CD4-positive, alpha-beta T cell treated with Interleukin-4 for 1 hour (primary cell): ENCODE data around the gene TNFRSF1A.

Experiments used
- DNase-seq, 2 donors: peaks; one replicate each; pipeline ENCODE4 v3.0.0-alpha.2; 2020 to 2022

TNFRSF1A gene

DNA sequence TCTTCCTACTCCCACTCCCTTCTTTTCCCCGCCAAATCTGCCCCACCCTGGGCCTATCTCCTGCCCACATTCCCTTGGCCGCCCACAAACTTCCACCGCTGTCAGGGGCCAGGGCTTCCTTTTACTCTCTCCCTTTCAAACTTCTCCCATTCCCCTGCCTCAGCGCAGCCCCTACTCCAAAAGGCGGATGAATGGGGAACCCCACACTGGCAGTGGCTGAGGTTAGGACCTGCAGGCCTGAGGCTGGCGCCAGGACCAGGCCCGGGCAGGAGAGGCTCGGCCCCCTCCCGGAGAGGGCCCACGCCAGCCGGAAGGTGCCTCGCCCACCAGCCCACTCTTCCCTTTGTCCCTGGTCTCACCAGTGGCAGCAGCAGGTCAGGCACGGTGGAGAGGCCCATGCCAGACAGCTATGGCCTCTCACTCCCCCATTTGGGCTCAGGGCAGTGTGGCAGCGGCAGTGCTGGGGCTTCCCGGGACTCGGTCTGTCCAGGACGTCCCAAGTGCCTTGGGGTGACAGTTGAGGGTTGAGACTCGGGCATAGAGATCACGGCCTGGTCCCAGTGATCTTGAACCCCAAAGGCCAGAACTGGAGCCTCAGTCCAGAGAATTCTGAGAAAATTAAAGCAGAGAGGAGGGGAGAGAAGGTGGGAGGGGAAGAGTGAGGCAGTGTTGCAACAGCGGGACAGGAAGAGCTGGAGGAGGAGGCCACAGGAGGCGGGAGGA is at the start of gene TNFRSF1A:
TSS of gene TNFRSF1A (minus strand) at position 660 of the 723 bp plus-strand sequence. CDS start at position 398, 262 bp downstream.
- peak; percentile 49 to 57 for DNase-seq

DNA sequence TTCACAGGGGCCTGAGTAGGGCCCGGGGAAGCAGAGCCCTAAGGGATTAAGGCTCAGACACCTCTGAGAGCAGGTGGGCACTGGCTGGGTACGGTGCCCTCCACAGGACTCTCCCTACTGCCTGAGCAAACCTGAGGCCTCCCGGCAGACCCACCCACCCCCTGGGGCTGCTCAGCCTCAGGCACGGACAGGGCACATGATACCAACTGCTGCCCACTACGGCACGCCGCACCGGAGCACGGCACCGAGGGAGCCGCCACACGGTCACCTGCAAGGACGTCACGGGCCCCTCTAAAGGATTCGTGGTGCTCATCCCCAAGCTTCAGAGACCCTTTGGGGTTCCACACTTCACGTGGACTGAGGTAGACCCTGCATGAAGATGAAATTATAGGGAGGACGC is 49.1 kb upstream of the TNFRSF1A start:
- DNase-seq, result no peak

DNA sequence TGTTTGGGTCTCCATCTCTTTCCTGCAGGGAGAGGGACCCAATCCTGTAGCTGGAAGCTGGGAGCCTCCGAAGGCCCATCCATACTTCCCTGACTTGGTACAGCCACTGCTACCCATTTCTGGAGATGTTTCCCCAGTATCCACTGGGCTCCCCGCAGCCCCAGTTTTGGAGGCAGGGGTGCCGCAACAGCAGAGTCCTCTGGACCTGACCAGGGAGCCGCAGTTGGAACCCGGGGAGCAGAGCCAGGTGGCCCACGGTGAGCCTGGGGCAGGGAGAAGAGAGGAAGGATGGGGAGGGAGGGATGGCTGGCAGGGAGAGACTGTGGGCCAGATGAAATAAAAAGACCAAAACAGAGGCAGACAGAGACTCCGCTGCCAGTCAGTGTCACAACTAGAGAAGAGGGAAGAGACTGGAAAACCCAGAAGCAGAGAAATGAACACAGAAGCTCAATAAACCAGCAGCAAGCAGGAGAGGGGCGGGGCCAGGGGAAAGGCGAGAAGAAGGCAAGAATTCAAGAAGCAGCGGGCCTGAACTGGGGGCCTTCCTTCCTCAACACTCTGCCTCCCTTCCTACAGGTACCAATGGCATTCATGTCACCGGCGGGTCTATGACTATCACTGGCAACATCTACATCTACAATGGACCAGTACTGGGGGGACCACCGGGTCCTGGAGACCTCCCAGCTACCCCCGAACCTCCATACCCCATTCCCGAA is 48.4 kb upstream of the TNFRSF1A start:
- no peak for DNase-seq

DNA sequence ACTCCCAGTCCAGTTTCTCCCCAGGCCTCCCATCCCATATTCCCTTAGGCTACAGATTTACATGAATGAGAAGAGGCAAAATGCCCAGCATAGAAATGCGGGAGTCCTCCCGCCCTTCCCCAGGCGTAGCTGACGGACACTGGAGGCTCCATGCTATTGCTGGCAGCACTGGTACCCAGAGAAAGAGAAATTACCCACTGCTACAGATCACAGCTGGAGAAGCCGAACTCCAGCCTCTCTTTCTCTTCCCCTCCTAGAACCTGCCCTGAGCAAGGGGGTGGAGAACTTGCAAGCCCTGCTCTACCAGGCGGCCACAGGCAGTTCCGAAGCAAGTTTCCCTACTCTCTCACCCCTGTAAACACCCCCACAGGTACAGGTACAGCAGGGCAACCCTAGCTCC is 45.7 kb upstream of the TNFRSF1A start:
- no peak for DNase-seq

DNA sequence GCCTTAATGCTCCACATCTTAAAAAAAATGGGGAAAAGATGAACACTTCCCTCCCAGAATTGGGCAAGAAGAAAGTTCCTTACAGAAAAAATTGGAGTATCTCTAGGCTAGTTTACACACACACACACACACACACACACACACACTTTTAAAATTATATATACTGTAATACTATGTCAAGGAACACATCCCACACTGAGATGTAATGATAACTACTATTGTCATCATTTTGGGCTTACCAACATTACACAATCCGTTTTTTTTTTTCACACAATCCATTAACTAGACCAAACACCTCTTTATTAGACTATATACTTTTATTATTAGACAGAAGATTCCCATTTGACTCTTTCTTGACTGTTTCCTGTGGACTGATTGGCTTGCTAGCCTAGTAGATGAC is 44.6 kb upstream of the TNFRSF1A start:
- no peak for DNase-seq

DNA sequence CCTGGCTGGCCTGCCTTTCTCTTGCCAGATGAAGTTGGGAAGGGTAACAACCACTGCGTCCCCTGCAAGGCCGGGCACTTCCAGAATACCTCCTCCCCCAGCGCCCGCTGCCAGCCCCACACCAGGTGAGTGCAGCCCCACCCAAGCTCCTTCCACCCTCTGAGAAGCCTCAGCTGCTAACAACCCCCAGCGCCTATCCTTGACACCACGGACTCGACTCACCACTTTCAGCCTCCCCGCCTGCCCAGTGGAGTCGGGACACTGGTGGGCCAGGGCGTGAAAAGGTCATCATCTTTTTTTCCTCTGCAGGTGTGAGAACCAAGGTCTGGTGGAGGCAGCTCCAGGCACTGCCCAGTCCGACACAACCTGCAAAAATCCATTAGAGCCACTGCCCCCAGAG is 44.2 kb upstream of the TNFRSF1A start:
- DNase-seq, result no peak

DNA sequence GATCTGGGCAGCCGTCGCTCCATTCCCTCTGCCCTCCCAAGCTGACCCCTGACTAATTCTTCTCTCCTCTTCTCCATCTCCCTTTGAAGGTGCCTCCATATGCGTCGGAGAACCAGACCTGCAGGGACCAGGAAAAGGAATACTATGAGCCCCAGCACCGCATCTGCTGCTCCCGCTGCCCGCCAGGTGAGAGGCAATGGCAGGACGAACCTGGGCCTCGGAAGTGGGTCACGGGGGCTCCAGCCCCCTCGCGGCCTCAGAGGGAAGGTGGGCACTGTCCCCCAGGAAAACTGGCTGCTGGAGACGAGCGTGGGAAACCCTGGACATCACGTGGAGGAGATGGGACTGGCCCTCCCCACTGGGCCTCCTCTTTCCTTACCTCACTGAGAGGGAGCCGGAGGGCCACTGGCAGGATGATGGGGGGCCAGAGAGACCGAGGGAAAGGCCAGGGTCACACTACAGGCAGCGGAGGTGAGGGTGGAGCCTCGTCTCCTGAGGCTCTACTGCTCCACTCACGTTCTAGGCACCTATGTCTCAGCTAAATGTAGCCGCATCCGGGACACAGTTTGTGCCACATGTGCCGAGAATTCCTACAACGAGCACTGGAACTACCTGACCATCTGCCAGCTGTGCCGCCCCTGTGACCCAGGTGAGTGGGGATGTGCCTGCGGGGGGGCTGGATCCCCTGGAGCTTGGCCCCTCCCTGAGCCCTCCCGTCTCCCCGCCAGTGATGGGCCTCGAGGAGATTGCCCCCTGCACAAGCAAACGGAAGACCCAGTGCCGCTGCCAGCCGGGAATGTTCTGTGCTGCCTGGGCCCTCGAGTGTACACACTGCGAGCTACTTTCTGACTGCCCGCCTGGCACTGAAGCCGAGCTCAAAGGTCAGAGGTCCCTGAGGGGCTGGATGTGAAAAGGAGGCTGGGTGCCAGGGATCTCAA is 42.9 kb upstream of the TNFRSF1A start:
- DNase-seq, result no peak

DNA sequence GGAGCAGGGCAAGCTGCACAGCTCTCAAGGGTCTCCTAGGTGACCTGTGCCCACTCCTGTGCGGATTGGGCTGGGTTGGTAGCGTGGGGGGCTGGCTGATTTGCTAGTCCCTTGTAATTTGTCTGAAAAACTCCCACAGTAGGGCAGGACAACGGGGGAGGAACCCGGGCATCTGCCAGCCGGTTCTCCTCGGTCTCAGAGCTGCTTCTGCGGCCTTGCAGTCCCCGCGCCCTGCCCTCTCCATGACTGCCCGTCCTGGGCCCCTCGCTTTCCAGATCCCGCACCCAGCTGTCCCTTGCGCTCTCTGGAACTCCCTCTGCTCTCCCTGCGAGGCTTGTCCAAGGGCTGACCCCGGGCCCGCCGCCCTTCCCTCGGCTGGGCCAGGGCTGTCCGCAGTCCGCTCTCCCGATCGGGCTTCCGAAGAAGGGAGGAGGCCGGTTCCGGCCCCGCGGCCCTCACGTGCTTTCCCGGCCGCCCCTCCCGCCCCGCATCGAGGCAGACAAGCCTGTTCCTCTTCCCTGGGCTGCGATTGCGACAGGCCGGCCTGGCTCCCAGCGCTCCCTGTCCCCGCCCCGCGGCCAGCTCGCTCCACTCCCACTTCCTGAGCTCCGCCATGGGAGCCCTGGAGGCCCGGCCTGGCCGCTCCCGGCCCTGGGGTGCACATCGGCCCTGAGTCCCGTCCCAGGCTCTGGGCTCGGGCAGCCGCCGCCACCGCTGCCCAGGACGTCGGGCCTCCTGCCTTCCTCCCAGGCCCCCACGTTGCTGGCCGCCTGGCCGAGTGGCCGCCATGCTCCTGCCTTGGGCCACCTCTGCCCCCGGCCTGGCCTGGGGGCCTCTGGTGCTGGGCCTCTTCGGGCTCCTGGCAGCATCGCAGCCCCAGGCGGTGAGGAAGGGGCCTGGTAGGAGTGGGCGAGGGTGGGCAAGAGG is 42.0 kb upstream of the TNFRSF1A start, which contains the start of gene LTBR:
TSS of gene LTBR (plus strand) at position 591 of the 927 bp plus-strand sequence. CDS start at position 788, 197 bp downstream.
- peak; percentile 20 to 78 for DNase-seq

DNA sequence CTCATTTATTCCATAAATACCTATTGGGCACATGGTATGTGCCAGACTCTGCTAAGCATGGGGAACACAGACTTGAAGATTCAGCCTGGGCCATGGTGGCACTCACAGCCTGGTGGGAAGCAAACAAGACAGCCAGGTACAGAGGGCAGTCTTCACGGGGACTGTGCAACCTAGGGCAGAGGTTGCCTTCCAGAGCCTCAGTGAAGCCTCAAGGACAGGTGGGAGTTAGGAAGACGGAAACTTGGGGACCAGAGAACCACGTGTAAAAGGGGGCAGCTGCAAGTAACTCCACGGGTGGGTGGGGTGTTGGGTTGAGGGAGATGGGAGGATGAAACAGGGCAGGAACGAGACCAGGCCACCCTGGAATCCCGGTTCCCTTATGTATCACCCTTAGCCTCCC is 41.1 kb upstream of the TNFRSF1A start:
- DNase-seq, result no peak

DNA sequence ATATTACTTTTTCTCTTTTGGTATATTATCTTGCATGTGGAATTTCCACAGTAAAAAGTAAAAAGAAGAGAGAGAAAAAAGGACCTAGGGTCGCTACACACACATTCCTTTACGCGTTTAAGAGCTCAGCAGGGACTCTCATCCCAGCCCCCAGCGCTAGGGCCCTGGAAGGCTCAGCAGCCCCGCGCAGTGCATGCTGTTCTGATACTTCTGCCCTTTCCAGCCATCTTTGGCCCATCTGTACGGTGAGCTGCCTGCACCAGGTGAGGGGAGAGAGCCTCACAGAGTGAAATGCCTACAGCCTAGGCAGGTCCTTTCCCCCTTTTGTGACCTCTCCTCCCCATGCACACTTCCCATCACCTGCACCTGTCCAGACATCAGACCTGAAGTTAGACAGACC is 40.5 kb upstream of the TNFRSF1A start:
- DNase-seq, result no peak

DNA sequence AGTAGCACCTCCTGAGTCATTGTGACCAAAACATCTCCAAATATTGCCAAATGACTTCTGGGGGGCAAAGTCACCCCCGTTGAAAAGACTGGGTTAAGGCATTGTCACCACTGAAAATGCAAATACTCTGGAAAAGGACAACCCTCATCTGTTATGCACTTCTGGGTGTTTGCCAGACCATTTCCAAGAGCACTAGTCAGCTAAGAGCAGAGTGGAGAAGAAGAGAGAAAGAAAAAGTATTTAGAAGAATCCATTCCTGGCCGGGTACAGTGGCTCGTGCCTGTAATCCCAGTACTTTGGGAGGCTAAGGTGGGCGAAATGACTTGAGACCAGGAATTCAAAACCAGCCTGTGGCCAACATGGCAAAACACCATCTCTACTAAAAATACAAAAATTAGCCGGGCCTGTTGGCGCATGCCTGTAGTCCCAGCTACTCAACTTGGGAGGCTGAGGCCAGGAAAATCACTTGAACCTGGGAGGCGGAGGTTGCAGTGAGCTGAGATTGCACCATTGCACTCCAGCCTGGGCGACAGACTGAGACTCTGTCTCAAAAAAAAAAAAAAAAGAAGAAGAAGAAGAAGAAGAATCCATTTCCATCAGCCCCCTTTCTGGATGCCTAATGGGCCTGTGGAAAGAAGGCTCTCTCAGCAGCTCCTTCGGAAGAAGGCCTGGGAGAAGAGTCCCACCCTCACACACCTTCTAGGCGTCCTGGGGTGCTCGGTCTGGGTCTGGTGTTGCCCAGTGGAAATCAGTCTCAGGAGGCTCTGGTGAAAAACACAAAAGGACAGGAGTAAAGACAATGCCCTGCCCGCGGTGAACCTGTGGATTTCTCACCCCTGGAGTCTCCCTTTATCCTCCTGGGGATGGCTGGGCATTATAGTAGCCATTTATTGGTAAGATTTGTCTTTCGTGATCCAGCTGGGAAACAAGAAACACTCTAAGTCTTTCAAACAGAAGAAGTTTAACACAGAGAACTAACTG is 38.6 kb upstream of the TNFRSF1A start:
- DNase-seq, result no peak

DNA sequence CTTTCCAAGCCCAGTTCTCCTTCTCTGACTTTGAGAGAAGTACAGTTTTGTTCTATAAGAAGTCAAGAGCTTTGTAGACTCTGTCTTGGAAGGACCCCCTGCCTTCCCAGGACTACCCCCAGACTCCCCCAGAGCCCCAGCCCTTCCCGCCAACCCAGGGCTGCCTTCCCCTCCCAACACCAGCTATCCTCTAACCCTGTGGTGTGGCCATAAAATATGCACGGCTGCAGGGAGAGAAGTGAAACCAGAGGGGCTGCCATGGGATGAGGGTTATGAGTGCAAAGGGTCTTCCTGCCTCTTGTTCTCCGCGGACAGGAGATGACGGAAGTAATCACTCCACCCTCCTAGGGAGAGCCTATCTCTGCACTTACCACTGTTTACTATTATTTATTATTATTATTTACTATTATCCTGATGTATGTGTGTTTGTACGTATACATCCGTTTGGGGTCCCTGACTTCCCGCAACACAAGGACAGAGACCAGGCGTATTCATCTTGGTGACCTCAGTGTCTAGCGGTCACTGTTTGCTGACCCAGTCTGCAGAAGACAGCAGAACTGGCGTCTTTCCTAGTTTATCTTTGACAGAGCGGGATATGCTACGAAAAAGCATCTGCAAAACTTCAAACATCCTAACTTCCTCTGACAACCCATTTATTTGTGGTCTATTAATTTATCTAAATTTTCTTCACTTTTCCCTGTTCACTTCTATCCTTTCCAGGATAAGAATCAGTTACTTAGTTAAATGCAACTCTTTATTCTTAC is 37.0 kb upstream of the TNFRSF1A start:
- no peak for DNase-seq

DNA sequence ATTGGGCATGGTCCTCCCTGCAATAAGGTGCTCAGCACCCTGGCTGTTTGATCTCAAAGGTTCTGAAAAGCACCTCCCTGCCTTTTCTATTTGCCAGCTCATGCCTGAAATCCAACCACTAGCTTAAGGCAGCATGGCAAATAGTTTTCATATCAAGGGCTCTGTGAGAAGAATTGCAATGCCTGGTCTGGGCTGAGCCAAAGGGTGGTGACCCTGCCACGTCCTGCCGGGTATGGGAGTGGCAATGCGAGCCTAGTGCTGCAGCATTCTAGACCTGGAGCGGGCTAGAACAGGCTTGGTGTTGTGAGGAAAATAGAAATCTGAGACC is 35.8 kb upstream of the TNFRSF1A start:
- DNase-seq, result no peak

DNA sequence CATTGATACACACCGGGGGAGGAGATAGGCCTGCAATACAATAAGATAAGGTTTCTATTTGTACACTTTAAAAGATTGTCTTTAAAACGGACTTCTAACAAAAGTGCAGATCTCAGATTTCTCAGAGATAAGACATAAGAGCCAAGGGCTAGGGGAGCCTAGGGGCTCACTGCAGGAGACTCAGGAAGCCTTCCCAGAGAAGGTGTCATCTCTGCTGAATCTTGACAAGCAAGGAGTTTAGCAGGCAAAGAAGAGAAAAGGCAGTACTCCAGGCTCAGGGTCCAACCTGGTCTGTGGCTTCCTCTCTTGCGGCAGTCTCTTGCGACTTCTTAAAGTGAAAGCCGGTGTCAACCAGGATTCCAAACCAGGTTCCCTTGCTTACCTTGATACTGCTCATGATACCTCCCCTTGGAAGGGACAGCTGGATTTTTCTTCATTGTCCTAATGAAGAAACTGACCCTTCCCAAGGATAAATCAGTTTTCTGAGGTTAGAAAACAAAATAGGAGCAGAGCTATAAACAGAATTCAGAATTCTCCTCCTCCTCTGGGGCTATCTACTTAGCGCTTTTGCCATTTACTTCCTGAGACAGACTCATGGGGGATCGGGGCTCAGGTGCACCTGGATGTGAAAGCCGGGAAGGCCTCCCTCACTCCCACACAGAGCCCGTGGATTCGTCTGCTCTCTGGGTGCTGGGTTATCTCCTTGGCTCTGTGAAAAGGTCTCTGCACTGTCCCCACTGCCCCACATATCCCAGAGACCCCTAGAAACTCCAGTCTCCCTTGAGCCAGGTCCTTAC is 35.2 kb upstream of the TNFRSF1A start:
- DNase-seq, result no peak

DNA sequence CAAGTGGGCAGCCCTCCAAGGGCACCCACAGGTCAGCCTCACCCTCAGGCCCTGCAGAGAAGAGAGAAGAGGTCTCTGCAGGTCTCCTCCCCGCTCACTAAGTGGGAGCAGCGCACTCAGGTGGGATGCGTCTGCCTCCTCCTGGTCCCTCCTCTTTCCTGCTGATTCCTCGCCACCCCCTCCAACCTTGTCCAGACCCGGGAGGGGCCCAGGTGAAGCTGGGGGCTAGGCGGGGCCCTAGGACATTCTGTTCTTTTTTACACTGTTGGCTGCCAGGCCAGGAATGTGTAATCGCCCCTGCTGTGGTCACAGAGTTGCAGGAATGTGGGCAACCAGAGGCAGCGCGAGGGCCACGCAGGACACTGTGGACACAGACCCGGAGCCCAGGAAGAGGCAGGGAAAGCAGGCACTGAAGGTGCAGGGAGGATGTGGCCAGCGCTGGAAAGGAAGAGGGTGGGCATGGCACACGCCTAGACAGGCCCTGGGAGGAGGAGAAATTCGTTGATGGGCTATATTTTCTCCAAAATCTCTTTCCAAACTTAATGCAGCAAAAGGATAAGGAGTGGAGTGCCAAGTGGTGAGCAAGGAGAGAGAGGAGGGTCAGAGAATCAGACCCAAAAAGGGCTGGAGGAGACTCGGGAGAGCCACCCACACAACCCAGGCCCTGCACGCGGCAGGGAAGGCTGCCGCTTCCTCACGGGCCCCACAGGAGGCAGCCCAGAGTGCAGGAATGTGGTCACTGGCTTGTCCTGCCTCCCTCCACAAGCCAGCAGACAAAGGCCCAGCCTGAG is 34.4 kb upstream of the TNFRSF1A start:
- no peak for DNase-seq

DNA sequence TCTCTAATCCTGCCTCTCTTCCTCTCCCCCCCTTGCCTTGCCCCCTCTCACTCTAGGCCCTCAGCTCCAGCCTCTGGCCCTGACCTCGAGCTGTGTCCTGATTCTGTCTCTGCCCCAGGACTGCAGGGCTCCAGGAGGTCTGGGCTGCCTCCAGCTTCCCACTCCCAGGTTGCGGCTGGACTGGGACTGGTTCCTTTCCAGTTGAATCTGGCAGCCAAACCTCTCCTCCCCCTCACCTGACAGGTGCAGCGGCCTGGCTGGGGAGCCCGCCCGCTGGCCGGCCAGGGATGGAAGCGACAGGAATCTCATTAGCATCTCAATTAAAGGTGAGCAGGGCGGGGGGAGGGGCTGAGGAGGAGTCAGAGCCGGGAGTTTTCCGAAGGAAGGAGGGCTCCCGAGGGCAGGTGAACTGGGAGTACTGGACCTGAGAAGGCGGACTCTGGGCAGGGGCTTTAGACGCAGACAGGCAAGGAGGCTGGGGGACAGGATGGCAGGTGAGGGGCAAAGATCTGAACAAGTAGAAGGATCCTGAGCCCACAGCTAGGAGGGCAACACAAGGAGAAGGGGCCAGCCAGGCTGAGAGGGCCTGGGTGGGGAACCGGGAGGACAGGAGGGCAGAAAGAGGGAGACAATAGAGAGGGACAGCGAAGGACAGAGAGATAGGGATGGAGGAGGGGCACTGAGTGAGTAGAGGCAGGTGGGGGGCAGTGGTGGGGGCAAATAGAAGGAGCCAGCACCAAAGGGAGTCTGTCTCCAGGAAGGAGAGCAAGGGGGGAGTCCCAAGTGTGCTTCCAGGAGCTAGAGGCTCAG is 33.6 kb upstream of the TNFRSF1A start, which contains the start of gene SCNN1A:
TSS of gene SCNN1A (minus strand) at position 295 of the 810 bp plus-strand sequence. CDS start 780 bp downstream, outside the sequence.
- no peak for DNase-seq

DNA sequence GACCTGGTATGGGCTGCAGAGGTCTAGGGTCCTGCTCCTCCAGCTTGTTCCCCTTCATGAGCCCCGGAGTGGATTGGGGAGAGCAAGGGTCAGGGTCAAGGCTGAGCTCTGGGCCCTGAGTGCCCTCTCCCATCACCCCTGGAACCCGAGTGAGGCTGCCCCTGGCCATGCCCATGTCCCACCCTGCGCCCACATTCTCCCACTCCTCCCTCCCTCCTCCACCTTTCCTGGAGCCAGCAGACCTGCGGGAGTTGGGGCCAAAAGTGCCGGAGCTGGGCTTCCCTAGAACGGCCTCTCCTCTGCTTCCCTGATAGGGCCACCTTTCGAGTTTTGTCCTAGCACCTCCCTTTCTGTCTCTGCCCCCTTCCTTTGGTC is 32.9 kb upstream of the TNFRSF1A start:
- DNase-seq, result no peak
